HepG2 (cell line): ENCODE results near the gene ABCA4. TPM values are rescaled to one million over a fixed set of nuclear protein-coding genes. Genes with fewer than 3 reads are reported as not detected.

Experiments used
- ATM ChIP-seq: fragments of 450-650 bp; IDR thresholded peaks from 2 replicates; pipeline ENCODE4 v1.7.1; 2017; ENCODE audit warnings: mild to moderate bottlenecking, borderline replicate concordance
- NFKB2 ChIP-seq: sonication (generic); formaldehyde crosslinking; IDR thresholded peaks from 2 replicates; pipeline ENCODE4 v1.4.0; 2020; ENCODE audit warnings: missing genetic modification reagents, borderline replicate concordance
- SRSF4 ChIP-seq: fragments of 200-400 bp; formaldehyde crosslinking; IDR thresholded peaks from one replicate; pipeline ENCODE4 v1.6.1; 2018; ENCODE audit warnings: mild to moderate bottlenecking, low read depth, low read length, moderate library complexity; ENCODE audit not compliant: poor library complexity, severe bottlenecking
- SRY ChIP-seq: sonication (generic); formaldehyde crosslinking; IDR thresholded peaks from 2 replicates; pipeline ENCODE4 v1.8.0; 2022; ENCODE audit warnings: mild to moderate bottlenecking, missing genetic modification reagents
- ZNF143 ChIP-seq: sonication (generic); formaldehyde crosslinking; IDR thresholded peaks from 2 replicates; pipeline ENCODE4 v1.4.0; 2020; ENCODE audit warnings: missing genetic modification reagents
- ZNF224 ChIP-seq: sonication (generic); formaldehyde crosslinking; IDR thresholded peaks from 2 replicates; pipeline ENCODE4 v1.5.0; 2020; ENCODE audit warnings: mild to moderate bottlenecking, missing genetic modification reagents
- ZNF367 ChIP-seq: sonication (generic); formaldehyde crosslinking; IDR thresholded peaks from 2 replicates; pipeline ENCODE4 v1.4.0; 2020; ENCODE audit warnings: missing genetic modification reagents, borderline replicate concordance
- ZNF563 ChIP-seq: sonication (generic); formaldehyde crosslinking; IDR thresholded peaks from 2 replicates; pipeline ENCODE4 v1.8.0; 2022; ENCODE audit warnings: mild to moderate bottlenecking, moderate library complexity, missing genetic modification reagents
- polyA plus RNA-seq, 8 experiments: library from polyadenylated mRNA; depleted of rRNA in 3 of 8; stranded (reverse) in 7 of 8; unstranded in 1 of 8; fragments of >200 nt; fragmentation: Illumina TruSeq in 4 of 8; extraction: Trizol in 4 of 8; gene quantifications; 2 replicates each; pipeline versions ENCODE4 v1.2.1 to v1.2.3, GENCODE V29; 2011 to 2016; ENCODE audit warnings: low read depth in 4 of 8, missing spikeins in 1 of 8, mixed read lengths in 1 of 8; ENCODE audit not compliant: insufficient read depth in 1 of 8
- total RNA-seq, 5 experiments: library from RNA; depleted of rRNA; stranded (reverse); fragments of >200 nt; fragmentation: Illumina TruSeq; extraction: Trizol; gene quantifications; 2 replicates each; pipeline ENCODE4 v1.2.3, GENCODE V29; 2016; ENCODE audit warnings: low read depth in 1 of 5
- TF ChIP-seq, protein P1 (sequence below): sonication (generic); formaldehyde crosslinking; IDR thresholded peaks from 2 replicates; pipeline ENCODE4 v1.9.0; 2021; ENCODE audit warnings: mild to moderate bottlenecking, missing genetic modification reagents
- TF ChIP-seq, protein P2 (sequence below): IDR thresholded peaks from 2 replicates; pipeline ENCODE4 v1.4.0; 2020; ENCODE audit warnings: mild to moderate bottlenecking, missing genetic modification reagents
- TF ChIP-seq, protein P3 (sequence below): sonication (generic); formaldehyde crosslinking; IDR thresholded peaks from 2 replicates; pipeline ENCODE4 v1.4.0; 2020; ENCODE audit warnings: missing genetic modification reagents

ABCA4 gene
- total and polyA plus RNA-seq, 2 of the 13 experiments (the other 11 are each of a cell fraction or from before 2014, with no cell fraction given): 0.24 to 0.67 TPM

DNA sequence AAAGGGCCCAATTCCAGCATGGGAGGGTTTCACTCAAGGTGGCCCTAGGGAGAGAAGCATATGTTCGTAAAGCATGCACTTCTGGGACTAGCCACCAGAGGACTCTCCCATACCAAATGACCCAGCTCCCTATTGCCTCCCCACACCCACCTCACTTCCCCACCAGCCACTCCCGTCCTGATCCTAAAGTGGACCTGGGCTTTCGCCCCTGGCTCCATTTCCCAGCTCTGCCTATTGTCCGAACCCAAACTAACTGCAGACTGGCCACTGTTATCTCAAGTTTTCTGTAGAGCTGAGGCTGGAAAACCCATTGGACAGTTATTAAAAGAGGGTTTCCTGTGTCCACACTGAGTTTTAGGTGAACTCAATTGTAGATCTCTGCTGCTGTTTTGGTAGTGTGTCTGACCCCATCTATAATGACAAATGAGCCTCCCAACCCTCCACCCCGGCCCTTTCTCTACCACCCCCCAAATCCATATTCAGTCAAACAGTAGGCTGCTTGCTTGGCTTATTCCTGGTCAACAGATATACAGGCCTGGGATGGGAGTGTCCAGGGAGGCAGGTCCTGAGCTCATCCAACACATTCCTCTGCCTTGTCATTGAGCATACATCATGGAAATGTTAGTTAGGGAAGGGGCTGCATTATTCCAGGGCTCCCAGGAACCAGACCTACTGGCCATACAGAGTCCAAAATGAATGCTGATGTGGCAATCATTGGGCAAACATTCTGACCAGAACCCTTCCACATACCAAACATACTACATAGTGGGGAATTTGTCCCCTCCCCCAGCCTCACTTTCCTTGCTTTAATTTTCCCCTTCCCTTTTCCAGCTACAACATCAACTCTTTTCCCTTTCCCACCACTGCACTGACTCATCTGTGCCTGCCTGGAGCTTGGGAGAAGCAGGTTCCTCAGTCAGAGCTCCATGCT lies 59.2 kb downstream of the ABCA4 start (continued):
- TF ChIP-seq, protein P1, sequence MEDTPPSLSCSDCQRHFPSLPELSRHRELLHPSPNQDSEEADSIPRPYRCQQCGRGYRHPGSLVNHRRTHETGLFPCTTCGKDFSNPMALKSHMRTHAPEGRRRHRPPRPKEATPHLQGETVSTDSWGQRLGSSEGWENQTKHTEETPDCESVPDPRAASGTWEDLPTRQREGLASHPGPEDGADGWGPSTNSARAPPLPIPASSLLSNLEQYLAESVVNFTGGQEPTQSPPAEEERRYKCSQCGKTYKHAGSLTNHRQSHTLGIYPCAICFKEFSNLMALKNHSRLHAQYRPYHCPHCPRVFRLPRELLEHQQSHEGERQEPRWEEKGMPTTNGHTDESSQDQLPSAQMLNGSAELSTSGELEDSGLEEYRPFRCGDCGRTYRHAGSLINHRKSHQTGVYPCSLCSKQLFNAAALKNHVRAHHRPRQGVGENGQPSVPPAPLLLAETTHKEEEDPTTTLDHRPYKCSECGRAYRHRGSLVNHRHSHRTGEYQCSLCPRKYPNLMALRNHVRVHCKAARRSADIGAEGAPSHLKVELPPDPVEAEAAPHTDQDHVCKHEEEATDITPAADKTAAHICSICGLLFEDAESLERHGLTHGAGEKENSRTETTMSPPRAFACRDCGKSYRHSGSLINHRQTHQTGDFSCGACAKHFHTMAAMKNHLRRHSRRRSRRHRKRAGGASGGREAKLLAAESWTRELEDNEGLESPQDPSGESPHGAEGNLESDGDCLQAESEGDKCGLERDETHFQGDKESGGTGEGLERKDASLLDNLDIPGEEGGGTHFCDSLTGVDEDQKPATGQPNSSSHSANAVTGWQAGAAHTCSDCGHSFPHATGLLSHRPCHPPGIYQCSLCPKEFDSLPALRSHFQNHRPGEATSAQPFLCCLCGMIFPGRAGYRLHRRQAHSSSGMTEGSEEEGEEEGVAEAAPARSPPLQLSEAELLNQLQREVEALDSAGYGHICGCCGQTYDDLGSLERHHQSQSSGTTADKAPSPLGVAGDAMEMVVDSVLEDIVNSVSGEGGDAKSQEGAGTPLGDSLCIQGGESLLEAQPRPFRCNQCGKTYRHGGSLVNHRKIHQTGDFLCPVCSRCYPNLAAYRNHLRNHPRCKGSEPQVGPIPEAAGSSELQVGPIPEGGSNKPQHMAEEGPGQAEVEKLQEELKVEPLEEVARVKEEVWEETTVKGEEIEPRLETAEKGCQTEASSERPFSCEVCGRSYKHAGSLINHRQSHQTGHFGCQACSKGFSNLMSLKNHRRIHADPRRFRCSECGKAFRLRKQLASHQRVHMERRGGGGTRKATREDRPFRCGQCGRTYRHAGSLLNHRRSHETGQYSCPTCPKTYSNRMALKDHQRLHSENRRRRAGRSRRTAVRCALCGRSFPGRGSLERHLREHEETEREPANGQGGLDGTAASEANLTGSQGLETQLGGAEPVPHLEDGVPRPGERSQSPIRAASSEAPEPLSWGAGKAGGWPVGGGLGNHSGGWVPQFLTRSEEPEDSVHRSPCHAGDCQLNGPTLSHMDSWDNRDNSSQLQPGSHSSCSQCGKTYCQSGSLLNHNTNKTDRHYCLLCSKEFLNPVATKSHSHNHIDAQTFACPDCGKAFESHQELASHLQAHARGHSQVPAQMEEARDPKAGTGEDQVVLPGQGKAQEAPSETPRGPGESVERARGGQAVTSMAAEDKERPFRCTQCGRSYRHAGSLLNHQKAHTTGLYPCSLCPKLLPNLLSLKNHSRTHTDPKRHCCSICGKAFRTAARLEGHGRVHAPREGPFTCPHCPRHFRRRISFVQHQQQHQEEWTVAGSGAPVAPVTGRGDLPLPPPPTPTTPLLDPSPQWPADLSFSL (CRISPR knock-in tag): no peak
- TF ChIP-seq ZNF143 (CRISPR knock-in tag) (no peak), NFKB2 (no peak), ZNF563 (CRISPR knock-in tag) (no peak), SRY (CRISPR knock-in tag) (no peak), SRSF4 (no peak), ATM (no peak), ZNF367 (CRISPR knock-in tag) (no peak), ZNF224 (CRISPR knock-in tag) (no peak)
- TF ChIP-seq, protein P2, sequence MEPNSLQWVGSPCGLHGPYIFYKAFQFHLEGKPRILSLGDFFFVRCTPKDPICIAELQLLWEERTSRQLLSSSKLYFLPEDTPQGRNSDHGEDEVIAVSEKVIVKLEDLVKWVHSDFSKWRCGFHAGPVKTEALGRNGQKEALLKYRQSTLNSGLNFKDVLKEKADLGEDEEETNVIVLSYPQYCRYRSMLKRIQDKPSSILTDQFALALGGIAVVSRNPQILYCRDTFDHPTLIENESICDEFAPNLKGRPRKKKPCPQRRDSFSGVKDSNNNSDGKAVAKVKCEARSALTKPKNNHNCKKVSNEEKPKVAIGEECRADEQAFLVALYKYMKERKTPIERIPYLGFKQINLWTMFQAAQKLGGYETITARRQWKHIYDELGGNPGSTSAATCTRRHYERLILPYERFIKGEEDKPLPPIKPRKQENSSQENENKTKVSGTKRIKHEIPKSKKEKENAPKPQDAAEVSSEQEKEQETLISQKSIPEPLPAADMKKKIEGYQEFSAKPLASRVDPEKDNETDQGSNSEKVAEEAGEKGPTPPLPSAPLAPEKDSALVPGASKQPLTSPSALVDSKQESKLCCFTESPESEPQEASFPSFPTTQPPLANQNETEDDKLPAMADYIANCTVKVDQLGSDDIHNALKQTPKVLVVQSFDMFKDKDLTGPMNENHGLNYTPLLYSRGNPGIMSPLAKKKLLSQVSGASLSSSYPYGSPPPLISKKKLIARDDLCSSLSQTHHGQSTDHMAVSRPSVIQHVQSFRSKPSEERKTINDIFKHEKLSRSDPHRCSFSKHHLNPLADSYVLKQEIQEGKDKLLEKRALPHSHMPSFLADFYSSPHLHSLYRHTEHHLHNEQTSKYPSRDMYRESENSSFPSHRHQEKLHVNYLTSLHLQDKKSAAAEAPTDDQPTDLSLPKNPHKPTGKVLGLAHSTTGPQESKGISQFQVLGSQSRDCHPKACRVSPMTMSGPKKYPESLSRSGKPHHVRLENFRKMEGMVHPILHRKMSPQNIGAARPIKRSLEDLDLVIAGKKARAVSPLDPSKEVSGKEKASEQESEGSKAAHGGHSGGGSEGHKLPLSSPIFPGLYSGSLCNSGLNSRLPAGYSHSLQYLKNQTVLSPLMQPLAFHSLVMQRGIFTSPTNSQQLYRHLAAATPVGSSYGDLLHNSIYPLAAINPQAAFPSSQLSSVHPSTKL: peak; percentile 74
- TF ChIP-seq, protein P3, sequence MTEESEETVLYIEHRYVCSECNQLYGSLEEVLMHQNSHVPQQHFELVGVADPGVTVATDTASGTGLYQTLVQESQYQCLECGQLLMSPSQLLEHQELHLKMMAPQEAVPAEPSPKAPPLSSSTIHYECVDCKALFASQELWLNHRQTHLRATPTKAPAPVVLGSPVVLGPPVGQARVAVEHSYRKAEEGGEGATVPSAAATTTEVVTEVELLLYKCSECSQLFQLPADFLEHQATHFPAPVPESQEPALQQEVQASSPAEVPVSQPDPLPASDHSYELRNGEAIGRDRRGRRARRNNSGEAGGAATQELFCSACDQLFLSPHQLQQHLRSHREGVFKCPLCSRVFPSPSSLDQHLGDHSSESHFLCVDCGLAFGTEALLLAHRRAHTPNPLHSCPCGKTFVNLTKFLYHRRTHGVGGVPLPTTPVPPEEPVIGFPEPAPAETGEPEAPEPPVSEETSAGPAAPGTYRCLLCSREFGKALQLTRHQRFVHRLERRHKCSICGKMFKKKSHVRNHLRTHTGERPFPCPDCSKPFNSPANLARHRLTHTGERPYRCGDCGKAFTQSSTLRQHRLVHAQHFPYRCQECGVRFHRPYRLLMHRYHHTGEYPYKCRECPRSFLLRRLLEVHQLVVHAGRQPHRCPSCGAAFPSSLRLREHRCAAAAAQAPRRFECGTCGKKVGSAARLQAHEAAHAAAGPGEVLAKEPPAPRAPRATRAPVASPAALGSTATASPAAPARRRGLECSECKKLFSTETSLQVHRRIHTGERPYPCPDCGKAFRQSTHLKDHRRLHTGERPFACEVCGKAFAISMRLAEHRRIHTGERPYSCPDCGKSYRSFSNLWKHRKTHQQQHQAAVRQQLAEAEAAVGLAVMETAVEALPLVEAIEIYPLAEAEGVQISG (CRISPR knock-in tag): 0 out of 2 replicates have a peak, but pooled peaks have one; percentile 33
